HFF-Myc (cell line): ENCODE results near the gene ZNF480.
A peak's percentile ranks its signal among the peaks of the same experiment; 100 is the strongest.

ENCODE experiments used
- DNase-seq: peaks from one replicate; pipeline ENCODE4 v3.0.0-alpha.2; 2011; ENCODE audit warnings: low read depth; ENCODE audit errors: extremely low read depth
- H3K4me3 ChIP-seq: replicated peaks from 2 replicates; pipeline ENCODE4 v1.5.1; 2011; ENCODE audit warnings: low read depth, mild to moderate bottlenecking, control low read depth, low read length
- CTCF ChIP-seq: IDR thresholded peaks from 2 replicates; pipeline ENCODE4 v1.5.1; 2012; ENCODE audit warnings: mild to moderate bottlenecking, low read depth, low read length, control low read depth; ENCODE audit errors: missing control alignments

ZNF480 gene

DNA sequence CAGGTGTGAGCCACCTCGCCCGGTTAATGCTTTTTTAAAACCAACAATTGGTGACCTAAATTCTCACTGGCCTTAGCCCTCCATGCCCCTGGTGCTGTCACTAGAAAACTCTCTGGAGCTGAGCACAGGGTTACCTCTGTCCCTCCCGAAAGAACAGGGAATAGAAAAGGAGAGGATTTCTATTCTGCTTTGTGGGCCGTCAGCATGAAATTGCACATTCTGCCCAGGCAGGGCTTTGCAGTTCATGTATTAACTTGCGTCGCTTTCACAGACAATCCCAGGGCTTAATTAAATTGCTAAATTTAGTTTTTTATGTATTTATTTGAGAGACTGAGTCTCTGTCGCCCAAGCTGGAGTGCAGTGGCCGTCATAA, 583 bp upstream of the ZNF480 start:
- peak overlapping the region; percentile 86 for H3K4me3 ChIP-seq
- DNase-seq, result no peak
- TF ChIP-seq CTCF, result no peak

DNA sequence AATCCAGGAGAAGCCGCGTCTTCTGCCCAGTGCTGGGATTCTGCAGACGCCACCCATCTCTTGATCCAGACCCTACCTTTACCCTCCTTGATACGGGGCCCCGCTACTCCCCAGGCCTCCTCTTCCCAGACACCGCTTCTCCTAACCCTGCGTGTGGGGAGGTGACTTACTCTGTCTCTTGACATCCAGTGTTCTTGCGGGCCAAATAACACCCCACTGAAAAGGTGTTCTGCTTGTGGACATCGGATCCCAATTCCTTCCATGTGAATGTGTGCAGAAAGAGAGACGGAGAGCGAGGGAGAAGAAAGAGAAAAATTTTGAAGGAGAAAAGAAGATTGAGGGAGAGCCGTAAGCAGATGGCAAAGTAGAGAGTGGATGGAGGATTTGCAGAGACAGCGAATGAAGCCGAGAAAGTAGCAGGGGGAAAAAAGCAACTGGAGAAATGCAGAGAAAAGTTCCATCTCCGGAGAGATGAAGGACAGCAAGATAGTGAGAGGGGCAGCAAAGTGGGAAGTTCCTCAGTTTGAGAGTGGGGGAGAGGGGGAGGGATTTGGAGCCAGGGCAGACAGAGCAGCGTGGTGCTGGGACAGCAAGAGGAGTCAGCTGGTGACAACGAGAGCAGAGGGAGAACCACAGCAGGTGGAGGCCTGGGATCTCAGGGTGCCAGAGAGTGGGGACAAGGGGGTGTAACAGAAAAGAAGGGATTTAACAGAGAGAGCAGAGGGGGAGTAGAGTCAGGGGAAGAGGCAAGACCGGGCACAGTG, 814 bp downstream of the ZNF480 start:
- no peak for TF ChIP-seq CTCF
- DNase-seq, result no peak
- H3K4me3 ChIP-seq, result peak overlapping the region; percentile 86

GRCh38 chr19:52307275-52307674, 10.3 kb downstream of the ZNF480 start:
- no peak overlapping the region for H3K4me3 ChIP-seq
- TF ChIP-seq CTCF, result no peak
- DNase-seq, result no peak

DNA sequence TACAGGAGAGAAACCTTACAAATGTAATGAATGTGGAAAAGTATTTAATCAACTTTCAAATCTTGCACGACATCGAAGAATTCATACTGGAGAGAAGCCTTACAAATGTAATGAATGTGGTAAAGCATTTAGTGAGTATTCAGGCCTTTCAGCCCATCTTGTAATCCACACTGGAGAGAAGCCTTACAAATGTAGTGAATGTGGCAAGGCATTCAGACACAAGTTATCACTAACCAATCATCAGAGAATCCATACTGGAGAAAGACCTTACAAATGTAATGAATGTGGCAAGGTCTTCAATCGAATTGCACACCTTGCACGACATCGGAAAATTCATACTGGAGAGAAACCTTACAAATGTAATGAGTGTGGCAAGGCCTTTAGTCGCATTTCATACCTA, 25.5 kb downstream of the ZNF480 start:
- TF ChIP-seq CTCF, result no peak
- no peak overlapping the region for H3K4me3 ChIP-seq
- DNase-seq, result no peak

- TF ChIP-seq CTCF, result no peak
- no peak overlapping the region for H3K4me3 ChIP-seq
- DNase-seq, result no peak
These were observed 34.8 kb downstream of the ZNF480 start for GRCh38 chr19:52331757-52332156.

- DNase-seq, result no peak
- peak overlapping the region; percentile 55 for H3K4me3 ChIP-seq
- no peak for TF ChIP-seq CTCF
These were observed 38.8 kb downstream of the ZNF480 start for GRCh38 chr19:52335768-52336116.
